C4-2B (cell line): ENCODE measurements around the gene CCDC85B.

Experiments
- ZFX ChIP-seq: fragments of 450-650 bp; IDR thresholded peaks from 2 replicates; pipeline ENCODE4 v1.6.1; 2017
- TF ChIP-seq, protein P1 (sequence below): fragments of 450-650 bp; conservative IDR thresholded peaks from 2 replicates; pipeline ENCODE4 v1.5.1; 2017; ENCODE audit warnings: mild to moderate bottlenecking

DNA sequence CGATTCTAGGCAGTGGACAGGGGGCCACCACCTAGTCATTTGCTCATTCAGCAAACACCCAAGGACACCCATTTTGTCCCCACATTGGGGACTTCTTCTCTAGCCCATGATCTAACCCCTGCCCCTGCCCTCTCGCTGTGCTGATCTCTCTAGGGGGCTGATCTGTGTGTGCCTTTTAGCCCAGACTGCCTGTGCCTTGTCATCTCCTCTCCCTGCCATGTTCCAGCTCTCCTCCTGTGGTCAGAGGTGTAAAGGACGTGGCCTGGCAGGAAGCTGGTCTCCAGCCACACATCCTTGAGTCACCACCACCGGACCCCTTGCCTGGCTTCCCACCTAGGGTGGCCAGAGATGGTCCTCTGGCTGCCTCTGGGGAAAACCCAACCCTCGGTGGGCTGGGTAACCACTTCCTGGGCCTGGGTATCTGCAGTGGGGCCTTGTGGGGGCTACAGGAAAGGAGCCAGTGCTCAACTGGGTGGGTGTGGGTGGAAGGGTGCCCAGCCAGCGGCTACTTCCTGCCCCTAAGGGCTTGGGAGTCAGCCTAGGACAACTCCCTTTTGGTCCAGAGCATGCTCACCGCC is 9.5 kb upstream of the CCDC85B start:
- TF ChIP-seq, protein P1, sequence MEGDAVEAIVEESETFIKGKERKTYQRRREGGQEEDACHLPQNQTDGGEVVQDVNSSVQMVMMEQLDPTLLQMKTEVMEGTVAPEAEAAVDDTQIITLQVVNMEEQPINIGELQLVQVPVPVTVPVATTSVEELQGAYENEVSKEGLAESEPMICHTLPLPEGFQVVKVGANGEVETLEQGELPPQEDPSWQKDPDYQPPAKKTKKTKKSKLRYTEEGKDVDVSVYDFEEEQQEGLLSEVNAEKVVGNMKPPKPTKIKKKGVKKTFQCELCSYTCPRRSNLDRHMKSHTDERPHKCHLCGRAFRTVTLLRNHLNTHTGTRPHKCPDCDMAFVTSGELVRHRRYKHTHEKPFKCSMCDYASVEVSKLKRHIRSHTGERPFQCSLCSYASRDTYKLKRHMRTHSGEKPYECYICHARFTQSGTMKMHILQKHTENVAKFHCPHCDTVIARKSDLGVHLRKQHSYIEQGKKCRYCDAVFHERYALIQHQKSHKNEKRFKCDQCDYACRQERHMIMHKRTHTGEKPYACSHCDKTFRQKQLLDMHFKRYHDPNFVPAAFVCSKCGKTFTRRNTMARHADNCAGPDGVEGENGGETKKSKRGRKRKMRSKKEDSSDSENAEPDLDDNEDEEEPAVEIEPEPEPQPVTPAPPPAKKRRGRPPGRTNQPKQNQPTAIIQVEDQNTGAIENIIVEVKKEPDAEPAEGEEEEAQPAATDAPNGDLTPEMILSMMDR: no peak
- TF ChIP-seq ZFX: no peak
